ENCODE results near the gene EXD3. TPM values are rescaled to one million over a fixed set of nuclear protein-coding genes. Genes with fewer than 3 reads are reported as not detected.
"Not testable (repeated sequence)": the region's sequence is repeated elsewhere in the genome, so short reads cannot be mapped to it uniquely, and the experiment has no call there.

Gene EXD3
- polyA plus RNA-seq, 6 donors from 2014 or later, result 2.3 to 7.5 (median 4.5) TPM; not detected in 1

DNA sequence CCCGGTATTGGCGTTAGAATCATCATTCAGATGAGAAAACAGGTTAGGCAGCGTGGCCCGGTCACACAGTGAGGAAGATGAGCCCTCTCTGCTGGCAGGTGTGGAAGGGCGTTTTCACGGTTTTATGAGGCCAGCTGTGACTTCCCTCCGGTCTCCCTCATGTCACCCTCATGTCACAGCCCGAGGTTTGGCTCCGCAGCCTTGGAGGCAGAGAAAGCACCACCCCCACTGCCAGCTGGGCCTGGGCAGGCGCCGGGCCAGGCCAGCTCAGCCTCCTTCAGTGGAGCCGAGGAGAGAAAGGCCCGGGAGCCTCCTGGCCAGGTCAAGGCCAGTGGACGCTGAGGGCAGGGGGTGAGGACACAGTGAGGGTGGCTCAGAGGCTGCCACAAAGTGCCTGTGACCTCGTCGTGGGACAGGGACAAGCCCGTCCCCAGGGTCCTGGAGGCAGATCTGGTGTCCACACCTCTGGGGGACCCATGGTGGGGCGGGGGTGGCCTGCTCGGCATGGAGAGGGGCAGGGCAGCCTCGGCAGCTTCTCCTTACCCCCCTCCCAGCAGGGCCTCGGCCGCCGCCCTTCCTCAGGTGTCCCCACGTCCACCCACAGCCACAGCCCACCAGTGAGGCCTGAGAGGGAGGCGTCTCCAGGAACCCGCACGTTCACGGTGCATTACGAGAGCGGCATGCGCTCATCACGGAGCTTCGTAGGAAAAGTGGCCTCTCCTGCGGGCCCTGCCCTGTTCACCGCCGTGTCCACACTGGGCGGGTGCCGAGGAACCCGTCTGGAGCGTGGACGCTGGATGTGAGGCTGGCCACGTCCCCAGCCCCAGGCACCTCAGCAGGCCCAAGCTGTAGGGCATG lies 32.2 kb downstream of the EXD3 start:
- H3K36me3 Mint-ChIP-seq, result no peaks in the 10 kb centered on the region
- H3K4me3 Mint-ChIP-seq, result no peak overlapping the region
- no peaks in the 10 kb centered on the region for H3K27me3 Mint-ChIP-seq
- H3K27ac Mint-ChIP-seq, result peak overlapping the region in 3 of 6 donors; percentile 43 to 67 (median 56)
- H3K4me1 Mint-ChIP-seq, result peaks cover 4 to 6% (median 5%) of the 10 kb centered on the region in 3 donors
- no peaks in the 10 kb centered on the region for H3K9me3 Mint-ChIP-seq
- ATAC-seq (ENCODE audit: low read depth in 2 of 2) (peak; percentile 34 to 51), DNase-seq (no peak)

- DNase-seq, result no peak
Observed at GRCh38 chr9:137389428-137389746, 33.6 kb downstream of the EXD3 start.

DNA sequence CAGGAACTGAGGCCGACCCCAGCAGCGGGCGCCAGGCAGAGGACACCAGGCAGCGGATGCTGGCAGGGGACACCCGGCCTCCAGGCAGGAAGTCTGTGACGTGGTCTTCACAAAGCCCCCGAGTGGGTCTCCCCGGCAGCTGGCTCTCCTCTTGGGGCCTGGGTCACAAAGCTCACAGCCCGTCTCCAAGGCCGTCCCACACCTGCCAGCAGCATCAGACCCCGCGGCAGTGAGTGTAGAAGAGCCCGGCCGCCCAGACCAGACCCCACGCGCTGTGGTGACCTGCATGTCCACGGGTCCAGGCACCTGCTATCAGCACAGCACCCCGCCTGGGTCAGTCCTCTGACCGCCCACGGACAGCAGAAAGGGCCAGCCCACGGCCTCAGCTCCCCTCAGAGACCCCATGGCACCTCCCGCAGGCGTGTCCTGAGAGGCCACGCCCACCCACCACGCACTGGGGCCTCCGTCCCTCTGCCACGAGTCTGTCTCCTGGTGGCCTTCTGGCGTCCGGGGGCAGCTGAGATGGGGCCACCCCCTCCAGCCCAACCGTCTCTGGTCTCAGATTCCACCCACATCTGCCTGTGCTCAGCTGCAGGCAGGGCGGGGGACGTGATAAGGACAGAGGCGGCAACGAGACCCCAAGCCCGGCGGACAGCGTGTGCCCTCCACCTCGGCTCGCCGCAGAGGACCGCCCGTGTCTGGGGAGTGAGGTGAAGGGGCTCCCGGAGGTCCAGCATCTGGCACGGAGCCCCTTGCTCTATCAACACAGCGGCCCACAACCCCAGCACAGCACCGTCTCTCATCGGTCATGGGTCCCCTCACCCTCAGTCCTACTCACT lies 34.2 kb downstream of the EXD3 start:
- Mint-ChIP-seq H3K27ac (peak overlapping the region in 1 of 6 donors; percentile 59), H3K4me1 (peaks cover 5 to 7% (median 6%) of the 10 kb centered on the region in 3 donors)
- no peak for ATAC-seq (ENCODE audit: low read depth in 2 of 2)

More at GRCh38 chr9:137389428-137389746, 33.6 kb downstream of the EXD3 start:
- Mint-ChIP-seq H3K27me3 (no peaks in the 10 kb centered on the region), H3K27ac (no peak overlapping the region), H3K4me1 (peaks cover 5 to 6% (median 6%) of the 10 kb centered on the region in 3 donors), H3K9me3 (no peaks in the 10 kb centered on the region), H3K4me3 (no peak overlapping the region), H3K36me3 (no peaks in the 10 kb centered on the region)
- ATAC-seq (ENCODE audit: low read depth in 2 of 2), result no peak

GRCh38 chr9:137387891-137388560 lies 34.9 kb downstream of the EXD3 start:
- Mint-ChIP-seq H3K4me1 (peaks cover 5 to 7% (median 6%) of the 10 kb centered on the region in 3 donors), H3K9me3 (no peaks in the 10 kb centered on the region), H3K27ac (no peak overlapping the region), H3K36me3 (no peaks in the 10 kb centered on the region), H3K27me3 (no peaks in the 10 kb centered on the region), H3K4me3 (peak overlapping the region in 1 of 8 donors; percentile 42)
- DNase-seq (no peak), ATAC-seq (ENCODE audit: low read depth in 2 of 2) (no peak)

More for the DNA sequence above, 34.2 kb downstream of the EXD3 start:
- no peaks in the 10 kb centered on the region for H3K27me3 Mint-ChIP-seq
- no peak for DNase-seq
- no peak overlapping the region for H3K4me3 Mint-ChIP-seq
- H3K36me3 Mint-ChIP-seq, result no peaks in the 10 kb centered on the region
- H3K9me3 Mint-ChIP-seq, result no peaks in the 10 kb centered on the region

- no peak overlapping the region for H3K4me3 Mint-ChIP-seq
- no peak for DNase-seq
Observed at GRCh38 chr9:137387114-137387890, 35.7 kb downstream of the EXD3 start.

DNA sequence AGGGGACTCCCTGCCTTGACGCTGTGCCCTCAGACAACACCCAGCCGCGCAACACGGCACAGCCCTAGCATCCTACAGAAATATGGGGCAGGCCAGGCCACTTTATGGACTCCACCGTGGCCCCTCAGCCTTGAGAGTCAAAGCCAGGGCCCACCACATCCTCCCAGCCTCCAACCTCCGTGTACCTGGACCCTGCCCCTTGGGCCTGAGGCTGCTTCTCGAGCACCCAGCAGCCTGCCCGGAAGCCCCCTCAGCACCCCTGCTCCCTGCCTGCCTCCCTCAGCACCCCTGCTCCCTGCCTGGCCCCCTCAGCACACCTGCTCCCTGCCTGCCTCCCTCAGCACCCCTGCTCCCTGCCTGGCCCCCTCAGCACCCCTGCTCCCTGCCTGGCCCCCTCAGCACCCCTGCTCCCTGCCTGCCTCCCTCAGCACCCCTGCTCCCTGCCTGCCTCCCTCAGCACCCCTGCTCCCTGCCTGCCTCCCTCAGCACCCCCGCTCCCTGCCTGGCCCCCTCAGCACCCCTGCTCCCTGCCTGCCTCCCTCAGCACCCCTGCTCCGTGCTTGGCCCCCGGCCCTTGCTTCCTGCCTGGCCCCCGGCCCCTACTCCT lies 36.4 kb downstream of the EXD3 start:
- not testable (repeated sequence) for H3K4me1 Mint-ChIP-seq; DNase-seq; H3K36me3 Mint-ChIP-seq; H3K27me3 Mint-ChIP-seq; H3K4me3 Mint-ChIP-seq; H3K9me3 Mint-ChIP-seq; ATAC-seq (ENCODE audit: low read depth in 2 of 2)
- H3K27ac Mint-ChIP-seq, result peak overlapping the region in 1 of 6 donors; percentile 33

More at GRCh38 chr9:137387114-137387890, 35.7 kb downstream of the EXD3 start:
- no peaks in the 10 kb centered on the region for H3K9me3 Mint-ChIP-seq
- ATAC-seq (ENCODE audit: low read depth in 2 of 2), result peak in 1 of 2 donors; percentile 25
- H3K27me3 Mint-ChIP-seq, result no peaks in the 10 kb centered on the region
- H3K4me1 Mint-ChIP-seq, result peaks cover 5 to 7% (median 6%) of the 10 kb centered on the region in 3 donors
- H3K36me3 Mint-ChIP-seq, result no peaks in the 10 kb centered on the region
- peak overlapping the region in 1 of 6 donors; percentile 59 for H3K27ac Mint-ChIP-seq

DNA sequence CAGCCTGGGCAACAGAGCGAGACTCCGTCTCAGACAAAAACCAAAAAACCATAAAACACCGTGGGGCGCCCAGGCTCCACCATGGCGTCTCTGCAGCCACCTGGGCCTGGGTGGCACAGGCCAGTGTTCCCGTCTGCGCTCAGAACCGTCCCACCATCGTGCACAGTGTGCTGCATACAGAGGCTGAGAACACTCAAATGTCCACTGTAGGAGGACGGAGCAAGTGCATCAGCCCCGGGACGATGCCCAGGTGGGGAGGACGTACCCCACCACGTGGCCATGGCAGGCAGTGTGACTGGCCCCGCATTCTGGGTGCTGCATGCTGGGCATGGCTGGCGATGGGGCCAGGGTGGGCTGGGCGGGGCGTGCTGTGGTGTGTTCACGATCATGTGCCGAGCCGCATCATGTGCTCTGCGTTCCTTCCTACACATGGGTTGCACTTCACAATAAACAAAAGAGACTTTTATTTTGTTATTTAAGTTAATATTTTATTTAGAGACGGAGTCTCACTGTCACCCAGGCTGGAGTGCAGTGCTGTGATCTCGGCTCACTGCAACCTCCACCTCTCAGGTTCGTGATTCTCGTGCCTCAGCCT lies 37.8 kb downstream of the EXD3 start:
- peak overlapping the region in 1 of 6 donors; percentile 28 for H3K27ac Mint-ChIP-seq
- ATAC-seq (ENCODE audit: low read depth in 2 of 2) (no peak), DNase-seq (no peak)
- H3K27me3 Mint-ChIP-seq, result no peaks in the 10 kb centered on the region
- H3K9me3 Mint-ChIP-seq, result no peaks in the 10 kb centered on the region
- peaks cover 0 to 7% (median 2%) of the 10 kb centered on the region in 3 donors for H3K4me1 Mint-ChIP-seq
- no peak overlapping the region for H3K4me3 Mint-ChIP-seq
- H3K36me3 Mint-ChIP-seq, result no peaks in the 10 kb centered on the region

GRCh38 chr9:137383784-137384756 lies 38.9 kb downstream of the EXD3 start:
- peak overlapping the region in 1 of 6 donors; percentile 71 for H3K27ac Mint-ChIP-seq
- no peak overlapping the region for H3K4me3 Mint-ChIP-seq
- DNase-seq, result no peak
- no peaks in the 10 kb centered on the region for H3K9me3 Mint-ChIP-seq
- H3K27me3 Mint-ChIP-seq, result no peaks in the 10 kb centered on the region
- ATAC-seq (ENCODE audit: low read depth in 2 of 2), result no peak
- peaks cover 0 to 3% (median 2%) of the 10 kb centered on the region in 3 donors for H3K4me1 Mint-ChIP-seq
- H3K36me3 Mint-ChIP-seq, result no peaks in the 10 kb centered on the region

DNA sequence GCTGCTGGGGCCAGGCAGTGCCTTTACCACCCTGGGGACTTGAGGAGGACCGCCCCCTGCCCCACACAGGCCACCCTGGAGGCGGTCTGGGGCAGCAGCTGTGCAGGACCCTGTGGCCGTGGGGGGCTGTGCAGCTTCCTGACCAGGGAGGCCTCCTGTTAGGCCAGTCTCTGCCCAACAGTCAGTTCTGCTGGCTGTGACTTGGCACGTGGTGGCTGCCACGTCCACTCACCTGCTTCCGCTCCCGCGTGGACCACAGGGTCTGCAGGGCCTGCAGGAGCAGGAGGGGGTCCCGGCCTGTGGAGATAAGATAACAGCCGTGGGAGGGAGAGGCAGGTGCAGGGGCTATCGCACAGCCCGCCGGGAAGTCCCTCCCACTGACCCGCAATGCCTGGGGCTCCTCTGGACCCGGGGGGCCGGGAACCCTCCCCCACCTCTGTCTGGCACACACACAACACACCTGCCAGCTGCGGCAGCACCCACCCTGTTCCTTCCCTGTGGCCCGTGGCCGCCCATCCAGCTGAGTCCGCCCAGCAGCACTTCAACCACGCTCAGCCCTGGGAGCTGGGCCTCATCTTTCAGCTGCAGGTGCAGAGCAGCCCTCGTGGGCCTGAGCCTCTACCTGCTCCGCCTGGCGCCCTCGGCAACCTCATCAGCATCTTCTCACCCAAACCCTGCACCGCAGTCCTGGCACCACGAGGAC lies 39.7 kb downstream of the EXD3 start:
- H3K4me3 Mint-ChIP-seq, result no peak overlapping the region
- H3K4me1 Mint-ChIP-seq, result peaks cover 0 to 3% (median 2%) of the 10 kb centered on the region in 3 donors
- ATAC-seq (ENCODE audit: low read depth in 2 of 2) (no peak), DNase-seq (no peak)
- no peaks in the 10 kb centered on the region for H3K9me3 Mint-ChIP-seq
- H3K27ac Mint-ChIP-seq, result no peak overlapping the region
- no peaks in the 10 kb centered on the region for H3K36me3 Mint-ChIP-seq
- no peaks in the 10 kb centered on the region for H3K27me3 Mint-ChIP-seq

GRCh38 chr9:137382444-137383080 lies 40.4 kb downstream of the EXD3 start:
- Mint-ChIP-seq H3K36me3 (no peaks in the 10 kb centered on the region), H3K27me3 (no peaks in the 10 kb centered on the region), H3K4me3 (no peak overlapping the region), H3K4me1 (peaks cover 0 to 3% (median 2%) of the 10 kb centered on the region in 3 donors), H3K9me3 (no peaks in the 10 kb centered on the region), H3K27ac (peak overlapping the region in 1 of 6 donors; percentile 93)
- no peak for DNase-seq
- ATAC-seq (ENCODE audit: low read depth in 2 of 2), result no peak
